ENCODE measurements around the gene EIF2B5.

Gene EIF2B5

DNA sequence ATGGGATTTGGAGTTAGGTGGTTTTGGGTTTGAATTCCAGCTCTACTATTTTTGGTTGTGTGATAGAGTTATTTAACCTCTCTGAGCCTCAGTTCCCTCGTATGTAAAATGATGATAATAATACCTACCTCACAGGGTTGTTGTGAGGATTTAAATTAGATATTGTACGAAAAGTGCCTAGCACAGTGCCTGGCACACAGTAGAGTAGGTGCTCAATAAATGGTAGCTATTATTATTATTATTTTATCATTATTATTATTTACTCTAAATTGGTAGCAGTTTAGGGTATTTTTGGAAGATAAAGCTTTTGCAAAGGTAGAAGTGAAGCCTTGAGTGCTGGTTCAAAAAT lies 38.2 kb downstream of the EIF2B5 start:
- DNase-seq (ENCODE audit: low spot score), result no peak
- FAIRE-seq, result no peak

GRCh38 chr3:184174284-184174645 lies 39.1 kb downstream of the EIF2B5 start:
- FAIRE-seq (no peak), DNase-seq (ENCODE audit: low spot score) (no peak)

- peak; percentile 99 for DNase-seq (ENCODE audit: low spot score)
- peak; percentile 78 for FAIRE-seq
Measured at GRCh38 chr3:184174646-184175492, 39.7 kb downstream of the EIF2B5 start, which contains the start of gene AP2M1. Gene AP2M1, plus strand, starts transcription at chr3:184174855. Its CDS starts 2,139 bp downstream, at chr3:184176994.

DNA sequence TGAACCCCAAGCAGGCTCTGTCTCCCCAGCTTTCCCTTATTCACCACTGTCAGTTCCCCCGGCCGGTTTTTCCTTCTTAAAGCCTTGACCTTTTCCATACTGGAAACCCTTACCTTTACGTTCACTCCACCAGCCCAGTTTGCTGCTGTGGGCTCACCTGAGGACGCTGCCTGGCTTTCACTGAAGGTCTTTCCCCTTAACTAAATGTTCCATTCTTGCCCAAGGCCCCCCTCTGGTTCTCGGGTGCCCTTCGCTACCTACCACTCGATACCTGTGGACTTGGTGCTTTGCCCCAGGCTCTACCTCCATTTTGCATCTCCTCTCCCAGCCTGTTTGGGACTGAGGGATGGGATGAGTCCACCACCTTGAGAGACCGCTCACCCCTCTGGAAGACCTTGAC lies 40.3 kb downstream of the EIF2B5 start:
- no peak for DNase-seq (ENCODE audit: low spot score)
- FAIRE-seq, result no peak

GRCh38 chr3:184175981-184176376 lies 40.8 kb downstream of the EIF2B5 start:
- FAIRE-seq (no peak), DNase-seq (ENCODE audit: low spot score) (no peak)

- FAIRE-seq, result peak; percentile 88
Measured at GRCh38 chr3:184176377-184177330, 41.5 kb downstream of the EIF2B5 start.

GRCh38 chr3:184177331-184177731 lies 42.2 kb downstream of the EIF2B5 start:
- peak; percentile 42 for DNase-seq (ENCODE audit: low spot score)
- no peak for FAIRE-seq

More at GRCh38 chr3:184176377-184177330, 41.5 kb downstream of the EIF2B5 start:
- peak; percentile 98 for DNase-seq (ENCODE audit: low spot score)

GRCh38 chr3:184177767-184178306 lies 42.7 kb downstream of the EIF2B5 start:
- DNase-seq (ENCODE audit: low spot score) (no peak), FAIRE-seq (no peak)

GRCh38 chr3:184178521-184179138 lies 43.5 kb downstream of the EIF2B5 start:
- DNase-seq (ENCODE audit: low spot score), result no peak

DNA sequence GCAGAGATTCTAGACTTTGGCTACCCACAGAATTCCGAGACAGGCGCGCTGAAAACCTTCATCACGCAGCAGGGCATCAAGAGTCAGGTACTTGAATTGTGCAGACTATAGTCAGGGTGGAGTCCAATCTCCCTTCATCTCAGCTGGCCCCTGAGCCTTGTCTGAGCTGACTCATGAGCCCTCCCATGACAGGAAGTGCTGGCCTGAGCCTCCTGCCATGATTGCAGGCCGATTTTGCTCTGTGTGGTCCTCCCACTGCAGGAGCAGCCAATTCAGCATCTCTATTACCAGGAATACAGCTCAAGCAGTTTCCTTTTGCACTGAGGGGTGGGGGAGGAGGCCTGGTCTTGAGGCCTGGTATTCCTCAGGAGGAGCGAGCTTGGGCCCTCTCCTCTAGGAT lies 45.0 kb downstream of the EIF2B5 start:
- DNase-seq (ENCODE audit: low spot score), result peak; percentile 50

More at GRCh38 chr3:184178521-184179138, 43.5 kb downstream of the EIF2B5 start:
- no peak for FAIRE-seq

DNA sequence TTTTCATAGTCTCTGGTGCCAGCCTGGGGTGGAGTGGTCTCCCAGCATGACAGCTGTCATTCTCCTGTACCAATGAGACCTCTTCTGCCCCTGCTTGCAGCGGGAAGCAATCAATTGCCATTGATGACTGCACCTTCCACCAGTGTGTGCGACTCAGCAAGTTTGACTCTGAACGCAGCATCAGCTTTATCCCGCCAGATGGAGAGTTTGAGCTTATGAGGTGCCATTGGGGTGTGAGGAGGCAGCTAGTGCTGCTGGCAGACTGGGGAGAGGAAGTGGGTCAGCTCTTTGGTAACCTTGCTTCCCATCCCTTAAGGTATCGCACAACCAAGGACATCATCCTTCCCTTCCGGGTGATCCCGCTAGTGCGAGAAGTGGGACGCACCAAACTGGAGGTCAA lies 46.4 kb downstream of the EIF2B5 start:
- FAIRE-seq (no peak), DNase-seq (ENCODE audit: low spot score) (no peak)

More for the DNA sequence above, 45.0 kb downstream of the EIF2B5 start:
- no peak for FAIRE-seq

DNA sequence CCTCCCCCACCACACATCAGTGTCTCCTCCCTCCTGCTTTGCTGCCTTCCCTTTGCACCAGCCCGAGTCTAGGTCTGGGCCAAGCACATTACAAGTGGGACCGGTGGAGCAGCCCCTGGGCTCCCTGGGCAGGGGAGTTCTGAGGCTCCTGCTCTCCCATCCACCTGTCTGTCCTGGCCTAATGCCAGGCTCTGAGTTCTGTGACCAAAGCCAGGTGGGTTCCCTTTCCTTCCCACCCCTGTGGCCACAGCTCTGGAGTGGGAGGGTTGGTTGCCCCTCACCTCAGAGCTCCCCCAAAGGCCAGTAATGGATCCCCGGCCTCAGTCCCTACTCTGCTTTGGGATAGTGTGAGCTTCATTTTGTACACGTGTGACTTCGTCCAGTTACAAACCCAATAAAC lies 48.5 kb downstream of the EIF2B5 start:
- DNase-seq (ENCODE audit: low spot score) (no peak), FAIRE-seq (no peak)

GRCh38 chr3:184184546-184185230 lies 49.5 kb downstream of the EIF2B5 start:
- DNase-seq (ENCODE audit: low spot score), result no peak
- no peak for FAIRE-seq

GRCh38 chr3:184185461-184186183 lies 50.5 kb downstream of the EIF2B5 start:
- FAIRE-seq, result peak; percentile 10

GRCh38 chr3:184186184-184186901 lies 51.2 kb downstream of the EIF2B5 start, which contains the start of gene ABCF3:
Gene ABCF3, plus strand, starts transcription at chr3:184186199. Its CDS starts 9 bp downstream, at chr3:184186208.
- FAIRE-seq (no peak), DNase-seq (ENCODE audit: low spot score) (no peak)

More at GRCh38 chr3:184185461-184186183, 50.5 kb downstream of the EIF2B5 start:
- DNase-seq (ENCODE audit: low spot score), result peak; percentile 96

- FAIRE-seq (no peak), DNase-seq (ENCODE audit: low spot score) (no peak)
Measured at GRCh38 chr3:184186902-184187207, 51.7 kb downstream of the EIF2B5 start.

- FAIRE-seq, result no peak
Measured at GRCh38 chr3:184188080-184188479, 52.9 kb downstream of the EIF2B5 start.

GRCh38 chr3:184189421-184189820 lies 54.3 kb downstream of the EIF2B5 start:
- FAIRE-seq (no peak), DNase-seq (ENCODE audit: low spot score) (no peak)

More at GRCh38 chr3:184188080-184188479, 52.9 kb downstream of the EIF2B5 start:
- no peak for DNase-seq (ENCODE audit: low spot score)

DNA sequence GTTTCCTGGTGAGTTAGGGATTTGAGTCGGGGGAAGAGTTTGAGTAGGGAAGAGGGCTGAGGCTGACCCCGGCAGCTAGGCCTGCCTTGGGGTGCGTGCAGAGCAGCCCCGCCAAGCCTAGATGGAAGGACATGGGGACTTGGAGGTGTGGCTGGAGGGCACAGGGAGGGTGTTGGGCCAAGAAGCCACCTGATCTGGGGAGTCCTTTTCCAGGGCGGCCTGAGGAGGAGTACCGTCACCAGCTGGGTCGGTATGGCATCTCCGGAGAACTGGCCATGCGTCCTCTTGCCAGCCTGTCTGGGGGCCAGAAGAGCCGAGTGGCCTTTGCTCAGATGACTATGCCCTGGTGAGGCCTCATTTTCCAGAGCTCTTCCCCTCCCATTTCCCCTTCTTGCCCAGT lies 57.7 kb downstream of the EIF2B5 start:
- FAIRE-seq (no peak), DNase-seq (ENCODE audit: low spot score) (no peak)
